Natural killer cell (primary cell): Measurements from ENCODE around the gene KRT27. TPM values are rescaled to one million over a fixed set of nuclear protein-coding genes. Genes with fewer than 3 reads are reported as not detected.

Source experiments
- ATAC-seq, 3 donors: fragments of 150-1000 bp in 2 of 3; fragments of 200-7000 bp in 1 of 3; cut with Tn5 transposase; 1 replicate in 1 of 3; 2 replicates in 2 of 3; pipeline ENCODE4 v1.10.0; 2021; ENCODE audit warnings: mild to moderate bottlenecking in 2 of 3, moderate library complexity in 2 of 3
- DNase-seq, 2 donors: peaks; one replicate each; pipeline versions ENCODE4 v3.0.0 to v3.0.0-alpha.2; 2013 to 2021; ENCODE audit warnings: mixed read lengths in 1 of 2
- H3K27ac ChIP-seq: one replicate; pipeline ENCODE4 v1.5.1; 2013; ENCODE audit warnings: mild to moderate bottlenecking, low read length
- H3K27me3 ChIP-seq: one replicate; pipeline ENCODE4 v1.6.1; 2013; ENCODE audit warnings: low read length; ENCODE audit not compliant: control insufficient read depth, insufficient read depth
- H3K36me3 ChIP-seq: one replicate; pipeline ENCODE4 v1.6.1; 2013; ENCODE audit warnings: low read length; ENCODE audit not compliant: control insufficient read depth, insufficient read depth
- H3K4me1 ChIP-seq: one replicate; pipeline ENCODE4 v1.6.1; 2013; ENCODE audit warnings: low read length; ENCODE audit not compliant: control insufficient read depth, insufficient read depth
- H3K4me3 ChIP-seq: one replicate; pipeline ENCODE4 v1.5.1; 2013; ENCODE audit warnings: low read length
- H3K9me3 ChIP-seq: one replicate; pipeline ENCODE4 v1.6.1; 2013; ENCODE audit warnings: low read length; ENCODE audit not compliant: control insufficient read depth, insufficient read depth
- H3K27ac Mint-ChIP-seq, 2 donors: one replicate each; pipeline ENCODE4 v1.8.0; 2022; ENCODE audit warnings: mild to moderate bottlenecking in 2 of 2, mixed read lengths in 2 of 2, moderate library complexity in 1 of 2
- H3K27me3 Mint-ChIP-seq, 2 donors: one replicate each; pipeline ENCODE4 v1.8.0; 2022; ENCODE audit warnings: low read depth in 2 of 2, mixed read lengths in 2 of 2
- H3K36me3 Mint-ChIP-seq: one replicate; pipeline ENCODE4 v1.8.0; 2022; ENCODE audit warnings: mixed read lengths
- H3K4me1 Mint-ChIP-seq, 2 donors: one replicate each; pipeline ENCODE4 v1.8.0; 2022; ENCODE audit warnings: mixed read lengths in 2 of 2
- H3K4me3 Mint-ChIP-seq: one replicate; pipeline ENCODE4 v1.8.0; 2022; ENCODE audit warnings: mild to moderate bottlenecking, moderate library complexity, mixed read lengths
- H3K9me3 Mint-ChIP-seq, 2 donors: one replicate each; pipeline ENCODE4 v1.8.0; 2022; ENCODE audit warnings: mixed read lengths in 2 of 2
- CTCF ChIP-seq: fragments of 200-600 bp; IDR thresholded peaks from one replicate; pipeline ENCODE4 v1.8.0; 2022; ENCODE audit warnings: antibody characterized with exemption
- WGBS: methylation state at CpG from one replicate; pipeline ENCODE4 v1.1.7; 2013; ENCODE audit warnings: missing lambda C conversion rate; ENCODE audit not compliant: insufficient coverage; 5-methylcytosine and 5-hydroxymethylcytosine counted together
- intact Hi-C: fragments of 100-400 bp; cut with micrococcal nuclease; formaldehyde crosslinking; loops from one replicate; pipeline ENCODE4 v1.14.2; 2022
- total RNA-seq, 4 donors: library from RNA; stranded (reverse); fragments of 120-200 nt in 1 of 4; gene quantifications; one replicate each; pipeline versions ENCODE4 v1.2.3 to v1.2.4, GENCODE V29; 2013 to 2022

KRT27 gene
- total RNA-seq, 3 donors from 2014 or later (not counting 1 experiment from before 2014, with no cell fraction given) = not detected

- Mint-ChIP-seq H3K36me3 (peaks cover 11% of the 10 kb centered on the region), H3K9me3 (peaks cover 4 to 5% of the 10 kb centered on the region in 2 donors), H3K27ac (no peak overlapping the region), H3K27me3 (peaks cover 48 to 58% of the 10 kb centered on the region in 2 donors), H3K4me3 (no peak overlapping the region), H3K4me1 (peaks cover 11% of the 10 kb centered on the region in 2 donors)
- TF ChIP-seq CTCF = no peak
- Histone ChIP-seq H3K9me3 (no peaks in the 10 kb centered on the region), H3K4me3 (no peak overlapping the region), H3K27ac (no peak overlapping the region), H3K4me1 (no peaks in the 10 kb centered on the region), H3K36me3 (peaks cover 4% of the 10 kb centered on the region), H3K27me3 (peaks cover 37% of the 10 kb centered on the region)
- DNase-seq (no peak), ATAC-seq (no peak)
- intact Hi-C loops = no loop called here
- 67% methylated on average over 4 of the region's 4 CpGs for WGBS
These were observed 31.5 kb upstream of the KRT27 start for GRCh38 chr17:40813804-40814203.

GRCh38 chr17:40812639-40813038 lies 30.3 kb upstream of the KRT27 start:
- Mint-ChIP-seq H3K9me3 (peaks cover 4 to 5% of the 10 kb centered on the region in 2 donors), H3K27ac (no peak overlapping the region), H3K4me1 (peaks cover 4 to 6% of the 10 kb centered on the region in 2 donors), H3K36me3 (peaks cover 9% of the 10 kb centered on the region), H3K4me3 (no peak overlapping the region), H3K27me3 (peaks cover 51 to 69% of the 10 kb centered on the region in 2 donors)
- H3K4me3 ChIP-seq = no peak overlapping the region
- H3K27ac ChIP-seq = no peak overlapping the region
- DNase-seq = no peak
- peaks cover 37% of the 10 kb centered on the region for H3K27me3 ChIP-seq
- peaks cover 2% of the 10 kb centered on the region for H3K36me3 ChIP-seq
- TF ChIP-seq CTCF = no peak
- no peaks in the 10 kb centered on the region for H3K4me1 ChIP-seq
- intact Hi-C loops = no loop called here
- ATAC-seq = no peak
- no peaks in the 10 kb centered on the region for H3K9me3 ChIP-seq
- 70% methylated on average over 3 of the region's 3 CpGs for WGBS

GRCh38 chr17:40810494-40810893 lies 28.1 kb upstream of the KRT27 start:
- 89% methylated on average over 4 of the region's 6 CpGs for WGBS
- peaks cover 63 to 91% of the 10 kb centered on the region in 2 donors for H3K27me3 Mint-ChIP-seq
- DNase-seq = no peak
- no peaks in the 10 kb centered on the region for H3K9me3 ChIP-seq
- ATAC-seq = no peak
- peaks cover 0 to 3% of the 10 kb centered on the region in 2 donors for H3K9me3 Mint-ChIP-seq
- TF ChIP-seq CTCF = no peak
- H3K27ac ChIP-seq = no peak overlapping the region
- no peak overlapping the region for H3K4me3 Mint-ChIP-seq
- intact Hi-C loops = loop anchor here (1.0 kb wide), 1 partner anchor 37 kb away; no protein-coding TSS in a partner anchor
- H3K4me1 Mint-ChIP-seq = no peaks in the 10 kb centered on the region
- no peak overlapping the region for H3K27ac Mint-ChIP-seq
- H3K36me3 Mint-ChIP-seq = no peaks in the 10 kb centered on the region
- no peak overlapping the region for H3K4me3 ChIP-seq
- H3K4me1 ChIP-seq = no peaks in the 10 kb centered on the region
- H3K27me3 ChIP-seq = peaks cover 48% of the 10 kb centered on the region
- H3K36me3 ChIP-seq = no peaks in the 10 kb centered on the region
